Stimulated activated CD8-positive, alpha-beta memory T cell treated with anti-CD3 and anti-CD28 coated beads, Interleukin-2, amount 100 ng/mL, for 48 hours (primary cell): Measurements from ENCODE around the gene CDK18.

Experiments used
- DNase-seq, 2 donors: peaks; one replicate each; pipeline ENCODE4 v3.0.0-alpha.2; 2020; ENCODE audit warnings: low read depth in 2 of 2

The CDK18 gene

DNA sequence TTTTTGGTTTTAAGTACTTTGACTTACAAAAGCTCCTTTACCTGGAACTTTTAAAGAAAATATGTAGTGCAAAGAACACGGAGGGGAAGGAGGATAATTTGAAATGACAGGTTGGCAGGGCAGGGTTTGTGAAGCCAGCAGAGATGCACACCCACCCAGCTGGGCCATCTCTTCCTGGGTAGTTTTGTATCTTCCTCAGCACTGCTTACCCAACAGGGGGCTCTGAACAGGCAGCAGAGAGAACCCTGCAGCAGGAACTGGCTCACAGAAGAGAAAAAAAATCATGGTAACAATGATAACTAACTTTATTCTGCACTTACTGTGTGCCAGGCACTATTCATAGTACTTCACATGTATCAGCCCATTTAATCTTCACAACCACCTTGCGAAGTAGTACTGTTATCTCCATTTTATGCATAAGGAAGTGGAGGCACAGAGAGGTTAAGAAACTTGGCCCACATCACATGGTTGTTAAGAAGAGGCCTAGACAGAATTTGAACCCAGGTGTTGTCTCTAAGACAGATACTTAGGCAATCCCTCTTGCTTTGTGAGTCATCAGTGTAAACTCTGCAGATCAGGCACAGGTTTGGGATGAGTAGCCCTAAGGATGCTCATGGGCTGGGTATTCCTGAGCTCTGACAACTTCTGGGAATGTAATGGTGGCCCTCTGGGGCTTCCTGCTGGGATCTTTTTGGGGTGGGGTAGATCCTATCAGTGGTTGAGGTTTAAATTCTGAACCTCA, 66.5 kb downstream of the CDK18 start:
- DNase-seq, result no peak

DNA sequence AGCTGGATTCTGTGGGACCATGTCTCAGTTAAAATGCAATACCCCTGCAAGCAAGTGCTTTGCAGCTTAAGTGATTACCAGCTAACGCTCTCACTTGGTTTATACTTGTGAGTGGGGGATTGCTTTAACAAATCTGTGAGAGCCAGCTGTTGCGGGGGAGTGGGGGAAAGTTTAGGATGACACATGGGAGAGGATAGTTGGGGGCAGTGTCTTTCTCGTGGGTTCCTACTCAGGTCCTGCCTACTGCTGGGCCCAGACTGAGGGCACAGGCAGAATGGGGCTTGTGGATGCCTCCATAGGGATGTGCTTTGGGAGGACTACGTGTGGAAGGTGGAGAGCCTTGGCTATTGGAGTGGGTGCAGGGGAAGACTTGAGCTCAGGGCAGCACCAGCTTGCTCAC, 67.3 kb downstream of the CDK18 start:
- no peak for DNase-seq

DNA sequence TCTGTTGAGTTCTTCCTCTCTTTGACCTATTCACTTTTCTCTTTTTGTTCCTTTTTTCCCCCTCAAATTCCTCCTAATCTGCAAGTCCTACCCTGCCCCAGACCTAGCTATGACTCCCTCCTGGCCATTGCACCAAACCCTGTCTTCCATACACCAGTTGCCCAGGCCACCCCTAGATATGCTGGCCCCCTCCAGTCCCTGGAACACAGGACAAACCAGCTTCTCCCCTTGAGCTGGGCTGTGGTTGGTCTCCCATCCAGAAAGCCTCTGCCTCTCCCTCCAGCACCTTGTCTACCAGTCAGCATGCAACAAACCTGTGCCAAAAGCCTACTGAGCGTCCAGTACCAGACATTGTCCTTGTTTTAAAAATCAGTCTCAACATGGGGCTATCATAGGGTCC, 68.0 kb downstream of the CDK18 start:
- no peak for DNase-seq

DNA sequence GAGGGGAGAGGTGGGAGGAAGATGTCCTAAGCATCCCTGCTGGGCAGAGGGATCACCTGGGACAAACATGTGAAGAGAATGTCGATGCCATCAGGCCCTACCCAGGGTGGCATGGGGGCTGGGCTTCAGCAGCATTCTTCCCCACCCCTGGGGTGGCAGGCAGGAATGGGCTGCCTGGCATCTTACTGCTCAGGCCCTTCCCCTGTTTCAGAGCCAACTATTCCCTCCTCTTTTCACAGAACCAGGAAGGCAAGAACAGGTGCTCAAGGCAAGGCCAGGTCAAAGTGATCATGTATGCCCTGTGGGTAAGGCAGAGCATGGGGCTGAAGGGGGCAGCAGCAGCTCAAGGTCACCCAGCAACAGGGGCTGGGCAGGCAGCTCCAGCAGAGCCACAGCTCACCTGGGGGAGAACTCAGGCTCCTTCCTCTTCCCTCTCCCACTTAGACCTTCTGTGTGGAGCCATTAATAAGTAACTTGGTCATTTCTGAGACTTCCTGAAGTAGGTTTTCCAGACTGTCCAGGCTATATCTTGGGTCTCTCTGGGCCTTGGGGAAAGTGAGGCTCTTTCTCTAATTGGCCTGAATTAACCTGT, 70.9 kb downstream of the CDK18 start:
- DNase-seq, result no peak

DNA sequence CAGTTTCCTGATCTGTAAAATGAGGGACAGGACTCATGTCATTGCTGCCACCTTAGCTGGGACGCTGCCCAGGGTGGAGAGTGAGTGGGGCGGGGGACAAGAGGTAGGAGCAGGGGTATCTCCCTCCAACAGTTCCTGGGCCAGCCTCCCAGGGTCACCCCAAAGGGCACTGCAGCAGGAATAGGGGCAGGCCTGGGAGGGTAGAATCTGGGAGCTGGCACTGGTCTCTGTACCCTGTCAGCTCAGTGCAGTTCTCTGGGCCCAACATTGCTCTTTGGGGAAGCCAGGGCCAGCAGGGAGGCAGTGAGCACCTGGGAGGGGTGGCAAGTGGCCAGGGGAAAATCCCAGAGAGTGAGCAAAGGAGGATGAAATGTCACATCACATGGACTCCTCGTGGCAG, 71.5 kb downstream of the CDK18 start:
- DNase-seq, result no peak

DNA sequence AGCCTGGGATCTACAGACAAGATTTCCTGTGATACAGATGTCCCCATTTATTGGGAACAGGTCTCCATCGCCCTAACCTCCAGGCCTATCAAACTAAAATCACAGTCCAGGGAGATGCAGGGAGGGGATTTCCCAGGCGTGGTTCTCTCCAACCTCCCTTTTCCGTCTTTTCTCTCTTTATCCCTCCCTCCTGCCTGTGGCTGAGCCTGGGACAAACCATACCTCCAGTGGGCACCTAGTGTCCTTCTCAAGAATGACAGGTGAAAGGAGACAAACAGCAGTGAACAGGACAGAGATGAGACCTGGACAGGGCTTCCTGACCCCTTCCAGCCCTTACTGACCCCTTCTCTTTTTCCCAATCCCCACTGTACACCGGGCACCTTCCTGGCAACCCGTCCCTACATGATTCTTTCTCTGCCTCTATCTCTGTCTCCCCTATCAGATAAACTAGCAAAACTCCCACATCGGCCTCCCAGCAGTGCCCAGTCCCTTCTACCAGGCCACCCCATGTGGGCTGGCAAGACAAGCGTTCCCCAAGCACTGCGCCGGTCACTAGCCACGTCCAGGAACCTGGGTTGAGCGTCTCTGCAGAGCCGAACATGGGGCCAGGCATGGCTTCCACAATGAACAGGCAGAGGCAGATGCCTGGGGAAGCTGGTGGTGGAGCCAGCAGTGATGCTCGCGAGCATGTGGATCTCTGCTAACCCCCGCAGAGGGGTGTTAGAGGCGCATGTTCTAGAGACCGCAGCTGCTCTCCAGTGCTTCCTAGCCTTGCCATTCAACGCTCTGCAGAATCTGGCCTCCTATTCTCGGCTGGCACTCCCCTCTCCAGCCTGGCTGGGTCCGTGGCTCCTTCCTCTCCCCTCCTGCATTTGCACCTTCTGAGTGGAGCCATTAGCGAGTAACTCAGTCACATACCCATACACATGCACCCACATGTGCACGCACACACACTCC, 72.6 kb downstream of the CDK18 start:
- no peak for DNase-seq

GRCh38 chr1:205577874-205578658, 73.6 kb downstream of the CDK18 start:
- no peak for DNase-seq

DNA sequence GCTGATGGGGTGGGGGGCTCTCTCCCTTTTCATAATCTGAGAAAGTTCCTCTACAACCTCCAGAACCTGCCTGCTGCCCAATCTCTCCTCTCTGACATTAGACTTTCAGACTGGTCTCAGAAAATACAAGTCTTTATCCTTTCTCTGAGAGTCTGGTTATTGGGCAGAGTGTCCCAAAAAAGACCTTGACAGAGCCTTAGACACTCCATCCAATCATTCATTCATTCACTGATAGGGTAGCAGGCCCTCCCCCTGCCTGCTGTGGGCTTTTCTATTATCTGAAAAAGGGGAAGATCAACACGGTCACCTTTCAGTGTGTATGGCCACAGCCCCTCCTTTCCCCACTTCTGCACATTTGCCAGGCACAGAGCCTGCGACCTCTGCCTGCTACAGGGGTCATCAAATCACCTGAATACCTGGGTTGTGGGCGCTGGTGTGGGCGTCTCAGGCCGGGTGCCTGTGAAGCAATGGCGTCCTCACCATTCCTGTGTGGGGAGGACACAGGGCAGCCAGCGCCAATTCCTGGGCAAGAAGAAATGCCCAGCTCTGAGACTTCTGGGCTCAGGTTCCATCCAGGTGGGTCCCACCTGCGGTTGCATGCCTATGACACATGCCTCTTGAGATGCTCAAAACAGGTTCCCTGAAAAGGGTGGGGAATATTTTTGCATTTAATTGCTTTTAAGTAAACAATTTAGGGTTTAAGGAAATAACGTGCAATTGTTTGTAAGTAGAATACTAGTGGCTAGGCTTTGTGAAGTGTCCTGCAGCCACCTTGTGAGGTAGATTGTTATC, 74.5 kb downstream of the CDK18 start:
- no peak for DNase-seq

- DNase-seq, result no peak
Measured at GRCh38 chr1:205579711-205580110, 75.2 kb downstream of the CDK18 start.

DNA sequence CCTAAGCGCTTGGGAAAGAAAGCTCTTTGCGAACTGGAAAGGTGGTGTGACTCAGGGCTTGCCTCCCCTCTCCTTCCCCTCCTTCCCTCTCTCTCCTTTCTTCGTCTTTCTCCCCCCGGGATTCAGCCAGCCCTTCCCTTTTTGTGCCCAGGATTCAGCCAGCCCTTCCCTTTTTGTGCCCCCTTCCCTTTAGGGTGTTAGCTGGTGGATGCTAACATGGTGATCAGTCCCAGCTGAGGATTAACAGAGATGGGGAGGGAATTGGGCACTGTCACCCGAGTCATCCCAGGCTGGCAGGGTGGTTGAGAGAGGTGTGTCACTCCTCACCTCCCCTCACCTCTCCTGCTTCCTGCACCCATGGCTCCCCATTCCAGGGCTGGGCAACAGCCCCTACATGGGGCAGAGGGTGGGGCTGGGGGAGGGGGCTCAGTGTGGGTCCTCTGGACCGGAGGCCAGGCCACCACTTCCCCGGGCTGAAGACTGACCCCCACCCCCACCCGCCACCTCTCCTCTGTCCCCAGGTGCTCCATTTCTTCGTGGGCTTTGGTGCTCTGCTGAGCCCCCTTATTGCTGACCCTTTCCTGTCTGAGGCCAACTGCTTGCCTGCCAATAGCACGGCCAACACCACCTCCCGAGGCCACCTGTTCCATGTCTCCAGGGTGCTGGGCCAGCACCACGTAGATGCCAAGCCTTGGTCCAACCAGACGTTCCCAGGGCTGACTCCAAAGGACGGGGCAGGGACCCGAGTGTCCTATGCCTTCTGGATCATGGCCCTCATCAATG, 75.9 kb downstream of the CDK18 start:
- DNase-seq, result no peak

GRCh38 chr1:205580923-205581180, 76.4 kb downstream of the CDK18 start:
- DNase-seq, result no peak

DNA sequence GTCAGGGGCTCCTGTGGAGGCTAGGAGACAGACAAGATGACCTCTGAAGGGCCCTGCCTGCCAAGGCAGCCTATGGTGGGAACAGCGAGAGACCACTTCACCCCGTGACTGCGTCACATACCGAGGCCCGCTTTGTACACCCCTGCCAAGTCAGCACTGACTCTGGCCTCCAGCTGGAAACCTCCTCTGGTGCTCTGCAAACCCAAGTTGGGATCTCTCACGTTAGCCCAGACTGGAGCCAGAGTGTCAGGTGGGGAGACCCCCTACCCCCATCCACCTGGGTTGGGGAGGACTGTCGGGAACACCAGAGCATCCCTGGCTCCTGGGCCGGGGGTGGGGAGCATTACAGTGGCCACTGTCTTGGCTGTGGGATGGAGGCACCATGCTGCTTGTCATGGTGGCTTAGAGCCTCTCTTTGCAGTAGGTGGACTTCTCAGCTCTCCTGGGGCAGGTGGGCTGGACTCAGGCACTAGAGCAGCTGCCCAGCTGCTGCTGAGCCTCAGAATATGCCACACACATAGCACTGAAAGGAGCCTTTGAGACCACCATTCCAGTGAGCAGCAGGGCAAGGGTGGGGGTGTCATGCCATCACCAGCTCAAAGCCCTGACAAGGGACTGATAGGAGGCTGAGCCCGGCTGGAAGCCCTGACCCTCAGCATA, 77.0 kb downstream of the CDK18 start:
- DNase-seq, result no peak

- DNase-seq, result no peak
Measured at GRCh38 chr1:205582046-205582445, 77.6 kb downstream of the CDK18 start.
